HepG2 (cell line): ENCODE data around the gene PDS5B. TPM values are rescaled to one million over a fixed set of nuclear protein-coding genes. Genes with fewer than 3 reads are reported as not detected.

Experiments used
- ATAC-seq: fragments of 200-7000 bp; cut with Tn5 transposase; 3 replicates; pipeline ENCODE4 v1.9.1; 2020; ENCODE audit warnings: mild to moderate bottlenecking, moderate library complexity
- BruUV-seq: library from RNA; stranded (reverse); fragments of 400-500 nt; replicated peaks from 2 replicates; lab custom pipeline; 2021; lab: Mats Ljungman, UMichigan
- CTCF ChIA-PET: fragments of 300-600 bp; formaldehyde crosslinking; extraction: SDS; loops from one replicate; lab custom pipeline; 2021; ENCODE audit warnings: low total read pairs, inconsistent platforms, low intra/inter-chr PET ratio; lab: Yijun Ruan, JAX
- POLR2A ChIA-PET: fragments of 350-600 bp; sonication (Branson Sonifier 250); formaldehyde crosslinking; loops from one replicate; lab custom pipeline; 2020; ENCODE audit warnings: antibody characterized with exemption, inconsistent platforms; lab: Yijun Ruan, JAX
- DNase-seq: peaks from one replicate; pipeline ENCODE4 v3.0.0-alpha.2; 2015; ENCODE audit warnings: low spot score
- FAIRE-seq: peaks from 3 replicates; lab custom pipeline; 2011; peaks lifted over from hg19 to GRCh38; lab: Jason Lieb, UNC
- H2AFZ ChIP-seq: one replicate; pipeline ENCODE4 v1.6.1; 2011; ENCODE audit warnings: low read length, inconsistent platforms
- H3K27ac ChIP-seq: fragments of 300-600 bp; 3 replicates; pipeline ENCODE4 v1.8.0; 2011; ENCODE audit warnings: mixed run types, mild to moderate bottlenecking, mixed read lengths, low read length, inconsistent platforms; ENCODE audit not compliant: insufficient read depth; ENCODE audit errors: extremely low read length
- H3K27me3 ChIP-seq, 2 experiments: fragments of 200-600 bp in 1 of 2; 2 replicates in 1 of 2; 3 replicates in 1 of 2; pipeline versions ENCODE4 v1.6.0 to v1.8.0; 2011; ENCODE audit warnings: low read length in 2 of 2, mild to moderate bottlenecking in 2 of 2, moderate library complexity in 2 of 2, inconsistent platforms in 1 of 2; ENCODE audit not compliant: insufficient read depth in 2 of 2, control insufficient read depth in 1 of 2
- H3K36me3 ChIP-seq, 2 experiments: fragments of 200-600 bp in 1 of 2; replicated peaks in 1 of 2; 2 replicates in 1 of 2; 3 replicates in 1 of 2; pipeline versions ENCODE4 v1.5.1 to v1.8.0; 2011; ENCODE audit warnings: low read length in 2 of 2, inconsistent platforms in 1 of 2; ENCODE audit not compliant: insufficient read depth in 2 of 2, control insufficient read depth in 1 of 2
- H3K4me1 ChIP-seq: 2 replicates; pipeline ENCODE4 v1.5.1; 2012; ENCODE audit warnings: low read length, inconsistent platforms; ENCODE audit not compliant: insufficient read depth
- H3K4me2 ChIP-seq: 2 replicates; pipeline ENCODE4 v1.6.0; 2011; ENCODE audit warnings: low read depth, low read length, inconsistent platforms
- H3K4me3 ChIP-seq, 3 experiments: fragments of 200-600 bp in 1 of 3; sonication (generic), shearing (Covaris generic) in 1 of 3; replicated peaks in 1 of 3; 2 replicates each; pipeline ENCODE4 v1.5.1; 2011 to 2016; ENCODE audit warnings: low read length in 3 of 3, inconsistent platforms in 2 of 3, low read depth in 2 of 3, mild to moderate bottlenecking in 2 of 3, control low read depth in 1 of 3, mixed read lengths in 1 of 3; ENCODE audit not compliant: insufficient read depth in 1 of 3
- H3K79me2 ChIP-seq: one replicate; pipeline ENCODE4 v1.6.1; 2011; ENCODE audit warnings: low read length, inconsistent platforms; ENCODE audit not compliant: insufficient read depth
- H3K9ac ChIP-seq: 2 replicates; pipeline ENCODE4 v1.6.0; 2011; ENCODE audit warnings: mild to moderate bottlenecking, low read depth, low read length, inconsistent platforms; ENCODE audit not compliant: insufficient read depth
- H3K9me3 ChIP-seq: 2 replicates; pipeline ENCODE4 v1.5.1; 2012; ENCODE audit warnings: mild to moderate bottlenecking, low read length
- H4K20me1 ChIP-seq: 2 replicates; pipeline ENCODE4 v1.6.0; 2011; ENCODE audit warnings: inconsistent platforms, mild to moderate bottlenecking, low read length, moderate library complexity; ENCODE audit not compliant: insufficient read depth
- ATAD3A ChIP-seq: sonication (generic); formaldehyde crosslinking; IDR thresholded peaks from 2 replicates; pipeline ENCODE4 v1.4.0; 2020; ENCODE audit warnings: missing genetic modification reagents
- ATF6 ChIP-seq: sonication (generic); formaldehyde crosslinking; conservative IDR thresholded peaks from 2 replicates; pipeline ENCODE4 v1.4.0; 2020; ENCODE audit warnings: missing genetic modification reagents
- CHCHD3 ChIP-seq: sonication (generic); formaldehyde crosslinking; IDR thresholded peaks from 2 replicates; pipeline ENCODE4 v1.8.0; 2022; ENCODE audit warnings: mild to moderate bottlenecking, missing genetic modification reagents, moderate library complexity
- E2F5 ChIP-seq: sonication (generic); formaldehyde crosslinking; conservative IDR thresholded peaks from 2 replicates; pipeline ENCODE4 v1.4.0; 2020; ENCODE audit warnings: missing genetic modification reagents
- HOXA3 ChIP-seq: sonication (generic); formaldehyde crosslinking; IDR thresholded peaks from 2 replicates; pipeline ENCODE4 v1.5.0; 2020; ENCODE audit warnings: missing genetic modification reagents
- IKZF4 ChIP-seq: sonication (generic); formaldehyde crosslinking; IDR thresholded peaks from 2 replicates; pipeline ENCODE4 v1.5.1; 2020; ENCODE audit warnings: borderline replicate concordance, mild to moderate bottlenecking, low read depth, missing genetic modification reagents; ENCODE audit errors: not compliant biosample characterization
- NPAS2 ChIP-seq: sonication (generic); formaldehyde crosslinking; IDR thresholded peaks from 2 replicates; pipeline ENCODE4 v1.8.0; 2022; ENCODE audit warnings: mild to moderate bottlenecking, missing genetic modification reagents, borderline replicate concordance
- ONECUT2 ChIP-seq: sonication (generic); formaldehyde crosslinking; IDR thresholded peaks from 2 replicates; pipeline ENCODE4 v1.4.0; 2020; ENCODE audit warnings: missing genetic modification reagents
- SATB2 ChIP-seq: sonication (generic); formaldehyde crosslinking; IDR thresholded peaks from 2 replicates; pipeline ENCODE4 v1.5.0; 2020; ENCODE audit warnings: missing genetic modification reagents
- ZNF136 ChIP-seq: sonication (generic); formaldehyde crosslinking; IDR thresholded peaks from 2 replicates; pipeline ENCODE4 v1.8.1; 2022; ENCODE audit warnings: low read depth, mild to moderate bottlenecking, moderate library complexity, missing genetic modification reagents
- ZNF234 ChIP-seq: sonication (generic); formaldehyde crosslinking; conservative IDR thresholded peaks from 2 replicates; pipeline ENCODE4 v1.5.1; 2020; ENCODE audit warnings: mild to moderate bottlenecking, missing genetic modification reagents
- ZNF761 ChIP-seq: sonication (generic); formaldehyde crosslinking; conservative IDR thresholded peaks from 2 replicates; pipeline ENCODE4 v1.4.0; 2020; ENCODE audit warnings: mild to moderate bottlenecking, missing genetic modification reagents
- WGBS: methylation state at CpG from one replicate; pipeline ENCODE4 v1.1.6; 2017; ENCODE audit warnings: low lambda C conversion rate; 5-methylcytosine and 5-hydroxymethylcytosine counted together
- in situ Hi-C: cut with HindIII; loops from 2 replicates; pipeline ENCODE4 v1.10.0; 2017; ENCODE audit warnings: low pct_unique_long_range_greater_than_20kb; ENCODE audit not compliant: extremely low pct_ligation_motif_present
- intact Hi-C: fragments of 100-400 bp; cut with micrococcal nuclease; formaldehyde crosslinking; loops from one replicate; pipeline ENCODE4 v1.10.0; 2022; ENCODE audit not compliant: unreplicated experiment
- polyA plus RNA-seq, 8 experiments: library from polyadenylated mRNA; depleted of rRNA in 3 of 8; stranded (reverse) in 7 of 8; unstranded in 1 of 8; fragments of >200 nt; fragmentation: Illumina TruSeq in 4 of 8; extraction: Trizol in 4 of 8; gene quantifications; 2 replicates each; pipeline versions ENCODE4 v1.2.1 to v1.2.3, GENCODE V29; 2011 to 2016; ENCODE audit warnings: low read depth in 4 of 8, missing spikeins in 1 of 8, mixed read lengths in 1 of 8; ENCODE audit not compliant: insufficient read depth in 1 of 8
- total RNA-seq, 5 experiments: library from RNA; depleted of rRNA; stranded (reverse); fragments of >200 nt; fragmentation: Illumina TruSeq; extraction: Trizol; gene quantifications; 2 replicates each; pipeline ENCODE4 v1.2.3, GENCODE V29; 2016; ENCODE audit warnings: low read depth in 1 of 5

The PDS5B gene
- total and polyA plus RNA-seq, 2 of the 13 experiments (the other 11 are each of a cell fraction or from before 2014, with no cell fraction given) = 5.8 to 24.6 TPM

GRCh38 chr13:32723987-32724386, 137.7 kb downstream of the PDS5B start:
- H2AFZ ChIP-seq = no peak overlapping the region
- H3K36me3 ChIP-seq = peaks cover 0 to 4% of the 10 kb centered on the region in 2 experiments; a peak in 1 of 5 replicates
- ATAC-seq (no peak), FAIRE-seq (no peak), DNase-seq (no peak)
- H3K4me1 ChIP-seq = peaks cover 24% of the 10 kb centered on the region
- no peaks in the 10 kb centered on the region for H3K79me2 ChIP-seq
- no peaks in the 10 kb centered on the region for H3K27me3 ChIP-seq
- no peak overlapping the region for H3K9ac ChIP-seq
- CTCF ChIA-PET = no interaction called here
- no peaks in the 10 kb centered on the region for H3K9me3 ChIP-seq
- no peaks in the 10 kb centered on the region for H4K20me1 ChIP-seq
- H3K27ac ChIP-seq = no peak overlapping the region
- POLR2A ChIA-PET = no interaction called here
- WGBS = 66% methylated on average over 3 of the region's 3 CpGs
- BruUV-seq = no TSS peak
- intact Hi-C loops (no loop called here), in situ Hi-C loops (no loop called here)
- TF ChIP-seq CHCHD3 (CRISPR knock-in tag) (no peak), IKZF4 (CRISPR knock-in tag) (no peak), E2F5 (CRISPR knock-in tag) (no peak), HOXA3 (CRISPR knock-in tag) (no peak), NPAS2 (CRISPR knock-in tag) (no peak), ZNF136 (CRISPR knock-in tag) (no peak), ONECUT2 (CRISPR knock-in tag) (no peak), ATAD3A (no peak), SATB2 (CRISPR knock-in tag) (no peak), ZNF761 (CRISPR knock-in tag) (no peak), ATF6 (CRISPR knock-in tag) (no peak), ZNF234 (CRISPR knock-in tag) (no peak)
- no peak overlapping the region for H3K4me3 ChIP-seq
- no peak overlapping the region for H3K4me2 ChIP-seq
